HG03521 (cell line): Measurements from ENCODE around the gene CRACR2B.

Experiments
- ATAC-seq: cut with Tn5 transposase; IDR thresholded peaks from one replicate; pipeline ENCODE4 v1.9.1; 2021; ENCODE audit warnings: mild to moderate bottlenecking, moderate library complexity; ENCODE audit not compliant: unreplicated experiment

Gene CRACR2B

DNA sequence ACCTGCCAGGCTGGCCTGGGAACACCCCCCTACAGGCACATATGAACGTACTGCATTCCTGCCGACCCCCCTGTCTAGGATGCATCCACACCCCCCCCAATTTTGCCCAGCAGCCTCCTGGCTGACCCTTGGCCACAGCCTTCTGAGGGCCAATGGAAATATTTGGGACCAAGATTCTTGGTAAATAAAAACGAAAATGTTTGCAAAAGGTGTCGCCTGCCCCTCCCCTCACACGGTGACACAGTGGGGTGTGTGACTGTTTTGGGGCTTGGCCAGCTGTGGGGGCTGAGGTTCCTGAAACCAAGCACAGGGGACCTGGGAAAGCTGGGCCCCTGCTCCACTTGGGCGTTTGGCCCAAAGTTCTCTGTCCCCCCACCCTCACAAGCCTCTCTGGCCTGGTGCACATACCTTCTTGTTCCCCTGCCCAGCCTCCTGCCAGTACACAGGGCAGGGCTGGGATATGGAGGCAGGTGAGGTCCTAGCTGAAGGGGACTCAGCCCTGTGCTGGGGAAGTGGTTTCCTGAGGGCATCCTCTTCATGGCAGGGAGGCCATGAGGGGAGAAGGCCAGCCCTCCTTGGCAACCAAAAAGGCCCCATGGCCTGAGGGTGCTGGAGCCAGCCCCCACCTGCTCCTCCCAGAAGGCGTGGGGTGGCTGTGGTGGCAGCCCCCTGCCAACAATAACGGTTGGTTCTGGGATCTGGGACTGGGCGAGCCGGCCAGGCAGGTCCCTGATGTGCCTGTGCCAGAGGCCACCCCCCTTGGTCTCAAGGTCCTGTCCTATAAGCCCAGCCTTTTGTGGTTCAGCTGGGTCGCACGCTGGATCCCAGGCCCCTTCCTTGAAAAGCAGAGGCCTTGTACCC, 2.1 kb upstream of the CRACR2B start:
- ATAC-seq = no peak

DNA sequence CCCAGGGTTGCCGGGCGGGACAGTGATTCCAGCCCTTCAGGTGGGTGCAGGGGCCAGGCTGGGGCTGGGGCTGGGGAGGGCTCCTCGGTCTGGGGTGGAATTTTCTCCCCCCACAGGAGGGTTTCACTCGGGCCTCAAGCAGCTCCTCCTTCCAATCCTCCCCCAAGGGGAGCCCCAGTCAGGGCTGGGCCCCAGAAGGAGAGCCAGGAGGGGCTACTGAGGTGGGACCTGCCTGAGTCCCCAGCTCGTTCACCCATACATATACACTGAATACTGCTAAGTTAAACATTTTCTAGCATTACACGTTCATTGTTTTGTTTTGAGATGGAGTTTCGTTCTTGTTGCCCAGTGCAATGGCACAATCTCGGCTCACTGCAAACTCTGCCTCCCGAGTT, 1.5 kb upstream of the CRACR2B start:
- no peak for ATAC-seq

DNA sequence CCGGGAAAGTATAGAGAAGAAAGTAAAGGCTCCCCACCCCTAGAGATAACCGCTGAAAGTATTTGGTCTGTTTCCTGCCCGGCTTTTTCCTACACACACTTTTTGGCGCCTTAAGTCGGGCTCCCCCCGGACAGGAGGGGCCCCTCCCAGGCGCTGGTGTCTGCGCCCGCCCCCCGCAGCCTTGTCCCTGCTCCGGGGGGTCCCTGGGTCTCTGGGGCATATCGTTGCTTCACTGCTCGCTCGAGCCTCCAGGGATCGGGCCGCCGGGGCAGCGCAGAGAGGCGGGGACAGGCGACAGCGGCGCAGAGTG, 928 bp upstream of the CRACR2B start:
- no peak for ATAC-seq

DNA sequence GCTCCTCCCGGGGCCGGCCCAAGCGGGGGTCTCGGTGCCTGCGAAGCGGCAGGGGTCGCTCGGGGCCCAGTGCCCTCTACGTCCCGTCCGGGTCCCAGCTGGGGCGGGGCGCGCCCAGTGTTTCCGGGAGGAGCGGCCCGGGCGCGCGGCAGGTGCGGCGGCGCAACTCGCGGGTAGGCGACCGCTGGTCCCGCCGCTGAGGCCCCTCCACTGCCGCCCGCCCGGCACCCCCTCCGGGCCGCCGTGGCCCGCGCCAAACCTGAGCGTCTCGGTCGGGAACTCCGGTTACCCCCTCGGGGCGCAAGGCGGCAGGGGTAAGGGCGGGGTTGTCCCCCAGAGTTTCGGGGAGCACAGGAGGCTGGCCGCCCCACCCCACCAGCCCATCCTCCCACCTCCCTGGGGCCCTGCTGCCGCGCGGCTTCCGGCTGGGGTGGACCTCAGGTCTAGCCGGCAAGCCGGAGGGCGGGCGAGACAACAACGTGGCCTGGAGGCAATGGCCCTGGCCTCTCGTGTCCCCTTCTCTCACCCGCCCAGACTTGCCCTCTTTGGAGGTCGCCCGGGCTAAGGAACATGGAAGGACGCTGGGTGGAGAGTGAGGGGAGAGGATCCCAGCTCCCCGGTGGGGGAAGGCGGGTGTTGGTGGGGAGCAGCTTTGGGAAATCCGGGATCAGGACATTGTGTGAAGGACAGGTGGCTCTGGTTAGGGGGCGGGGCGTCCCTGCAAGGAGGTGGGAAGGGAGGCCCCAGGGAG, 398 bp upstream of the CRACR2B start:
- no peak for ATAC-seq

DNA sequence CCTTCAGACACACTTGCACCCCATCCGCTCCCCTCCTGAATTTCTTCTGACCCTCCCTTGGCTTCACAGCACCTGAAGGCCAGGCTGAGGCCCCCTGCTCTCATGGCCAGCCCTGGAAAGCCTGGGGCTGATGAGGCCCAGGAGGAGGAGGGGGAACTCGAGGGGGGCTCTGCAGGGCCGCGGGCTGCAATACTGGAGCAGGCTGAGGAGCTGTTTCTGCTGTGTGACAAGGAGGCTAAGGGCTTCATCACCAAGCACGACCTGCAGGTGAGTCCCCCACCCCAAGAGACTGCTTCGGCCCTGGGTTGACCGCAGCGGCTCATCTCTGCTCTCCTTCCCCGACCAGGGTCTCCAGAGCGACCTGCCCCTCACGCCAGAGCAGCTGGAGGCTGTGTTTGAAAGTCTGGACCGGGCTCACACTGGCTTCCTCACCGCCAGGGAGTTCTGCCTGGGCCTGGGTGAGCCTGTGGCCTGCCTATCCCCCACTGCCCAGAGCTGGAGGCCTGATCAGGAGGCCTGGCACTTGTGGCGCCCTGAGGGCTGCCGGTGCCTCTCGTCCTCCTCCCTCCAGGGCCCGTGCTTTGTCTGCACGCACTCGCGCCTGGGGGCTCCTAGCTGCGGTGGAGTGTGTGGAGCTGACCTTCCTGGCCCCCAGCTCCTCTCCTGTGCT, 922 bp downstream of the CRACR2B start:
- ATAC-seq = no peak

GRCh38 chr11:829176-829846, 1.6 kb downstream of the CRACR2B start:
- ATAC-seq = no peak

DNA sequence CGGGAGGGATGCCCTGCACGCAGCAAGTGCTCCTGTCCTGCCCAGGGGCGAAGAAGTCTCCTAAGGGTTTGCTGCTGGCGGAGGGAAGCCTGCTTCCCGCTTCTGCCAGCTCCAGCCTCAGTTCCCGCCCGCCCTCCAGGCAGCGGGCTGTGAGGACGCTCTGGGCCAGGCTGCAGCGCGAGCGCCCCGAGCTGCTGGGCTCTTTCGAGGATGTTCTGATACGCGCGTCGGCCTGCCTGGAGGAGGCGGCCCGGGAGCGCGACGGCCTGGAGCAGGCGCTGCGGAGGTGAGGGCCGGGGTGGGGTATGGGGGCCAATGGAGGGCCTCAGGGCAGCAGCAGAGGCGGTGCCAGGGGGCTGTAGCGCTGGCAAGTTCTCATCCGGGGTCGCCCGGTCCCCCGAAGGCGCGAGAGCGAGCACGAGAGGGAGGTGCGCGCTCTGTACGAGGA, 2.2 kb downstream of the CRACR2B start:
- no peak for ATAC-seq

- peak; percentile 29 for ATAC-seq
These were observed 2.8 kb downstream of the CRACR2B start for GRCh38 chr11:830295-831117.

DNA sequence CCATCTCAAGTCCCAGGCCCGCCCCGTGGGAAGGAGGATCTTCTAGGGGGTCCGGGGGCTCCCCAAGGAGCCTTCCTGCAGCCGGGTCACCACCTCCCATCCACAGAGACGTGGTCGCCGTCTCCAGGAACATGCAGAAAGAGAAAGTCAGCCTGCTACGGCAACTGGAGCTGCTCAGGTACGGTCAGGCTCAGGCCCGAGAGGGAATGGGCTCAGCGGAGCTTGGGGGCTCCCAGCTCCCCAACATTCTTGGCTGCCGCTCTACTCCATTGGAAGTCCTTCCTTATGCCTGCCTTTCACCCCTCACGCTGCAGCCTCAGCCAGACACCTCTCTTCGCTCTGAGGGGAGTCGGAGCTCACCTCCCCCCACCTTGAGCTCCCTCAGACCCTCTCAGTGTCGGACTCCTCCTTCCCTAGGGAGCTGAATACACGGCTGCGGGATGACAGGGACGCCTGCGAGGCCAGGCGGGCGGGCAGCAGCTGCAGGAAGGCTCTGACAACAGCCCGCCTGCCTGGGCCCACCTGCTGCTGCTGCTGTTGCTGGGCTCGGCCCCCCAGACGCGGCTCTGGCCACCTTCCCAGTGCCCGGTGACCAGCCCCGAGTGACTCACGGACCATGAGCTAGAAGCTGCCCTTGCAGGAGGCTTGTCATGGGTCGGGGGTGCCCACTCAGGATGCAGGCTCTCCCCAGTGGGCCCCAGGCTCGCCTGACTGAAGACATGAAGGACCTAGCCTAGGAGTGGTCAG, 3.6 kb downstream of the CRACR2B start:
- ATAC-seq = no peak

DNA sequence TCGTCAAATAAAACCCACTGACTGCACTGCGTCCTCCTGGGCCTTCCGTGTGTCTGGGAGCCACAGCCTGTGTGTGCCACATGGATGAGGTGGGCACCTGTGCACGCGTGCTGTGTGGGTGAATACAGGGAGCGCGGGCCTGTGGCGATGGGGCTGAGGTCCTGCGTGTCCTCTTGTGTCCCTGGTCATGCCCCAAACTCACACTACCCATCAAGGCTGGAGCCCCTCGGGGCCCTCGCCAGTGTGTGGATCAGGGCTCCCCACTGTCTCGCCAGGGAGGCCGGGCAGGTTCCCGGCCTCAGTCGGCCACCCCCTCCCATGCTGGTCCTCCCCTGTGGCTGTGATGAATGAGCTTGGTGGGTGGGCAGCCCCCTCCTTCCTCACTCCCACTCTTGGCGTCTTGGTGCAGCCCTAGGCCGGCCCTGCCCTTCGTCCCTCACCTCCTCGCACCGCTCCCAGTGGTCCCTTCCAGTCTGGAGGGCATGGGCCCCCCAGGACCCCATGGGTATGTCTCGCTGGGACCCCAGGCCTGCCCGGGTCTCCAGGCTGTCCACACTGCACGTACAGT, 4.3 kb downstream of the CRACR2B start:
- no peak for ATAC-seq

- no peak for ATAC-seq
These were observed 4.9 kb downstream of the CRACR2B start, which contains the start of gene CD151 for GRCh38 chr11:832529-833113. CD151 (plus strand) TSS chr11:832952; CDS start chr11:836070, 3,118 bp downstream.

- no peak for ATAC-seq
These were observed 5.5 kb downstream of the CRACR2B start for GRCh38 chr11:833114-833791.

DNA sequence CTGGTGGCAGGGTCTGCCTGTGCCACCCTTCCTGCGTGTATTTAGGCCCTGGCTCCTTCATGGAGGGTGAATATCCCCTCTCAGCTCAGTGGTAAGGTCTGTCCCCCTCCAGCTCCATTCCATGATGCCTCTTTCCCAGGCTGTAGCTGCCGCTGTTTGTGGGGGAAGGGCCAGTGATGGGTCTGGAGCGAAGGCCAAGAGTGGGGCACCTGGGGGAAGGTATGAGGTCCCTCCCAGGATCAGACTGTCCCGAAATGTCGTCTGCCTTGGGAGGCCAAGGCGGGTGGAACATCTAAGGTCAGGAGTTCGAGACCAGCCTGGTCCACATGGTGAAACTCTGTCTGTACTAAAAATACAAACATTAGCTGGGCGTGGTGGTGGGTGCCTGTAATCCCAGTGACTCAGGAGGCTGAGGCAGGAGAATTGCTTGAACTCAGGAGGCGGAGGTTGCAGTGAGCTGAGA, 6.2 kb downstream of the CRACR2B start:
- ATAC-seq = no peak

DNA sequence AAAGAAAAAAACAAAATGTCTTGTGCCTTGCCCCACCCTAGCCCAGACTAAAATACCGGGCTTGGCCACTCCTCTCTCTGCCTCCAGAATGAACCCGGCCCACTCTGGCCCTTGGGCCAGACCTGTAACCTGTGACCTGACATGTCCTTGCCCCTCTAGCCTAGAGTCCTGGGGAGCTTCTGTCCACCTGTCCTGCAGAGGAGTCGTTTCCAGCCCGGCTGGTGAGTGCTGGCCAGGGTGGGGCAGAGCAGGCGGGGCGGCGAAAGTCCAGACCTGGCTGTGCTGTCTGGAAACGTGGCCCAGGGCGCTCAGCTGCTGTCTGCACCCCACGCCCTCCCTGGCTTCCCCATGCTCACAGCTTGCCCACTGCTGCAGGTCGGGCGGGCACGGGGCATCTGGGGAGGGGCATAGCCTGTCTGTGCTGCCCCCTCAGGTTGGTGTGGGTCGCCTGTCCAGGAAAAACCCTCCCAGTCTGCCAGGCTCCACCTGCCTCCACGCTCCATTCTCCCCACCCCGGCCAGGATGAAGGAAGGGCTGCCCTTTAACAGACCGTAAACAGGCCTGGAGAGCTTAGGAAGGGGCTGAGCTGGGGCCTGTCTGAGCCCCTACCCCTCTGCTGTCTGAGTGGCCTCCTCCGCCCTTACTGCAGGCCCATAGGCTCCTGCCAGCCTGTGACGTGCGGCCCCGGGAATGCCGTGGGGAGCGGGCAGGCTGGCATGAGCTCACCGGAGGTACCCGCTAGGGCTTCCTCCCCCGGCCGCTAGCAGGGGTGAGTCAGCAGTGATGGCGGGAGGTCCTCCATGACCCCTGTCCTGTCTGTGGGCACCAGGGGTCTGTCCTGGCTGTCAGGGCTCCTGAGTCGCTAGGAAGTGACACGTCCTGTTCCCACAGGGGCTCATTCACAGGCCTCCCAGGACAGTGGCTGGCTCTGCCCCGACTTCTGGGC, 6.9 kb downstream of the CRACR2B start:
- no peak for ATAC-seq

GRCh38 chr11:836274-836673, 8.6 kb downstream of the CRACR2B start:
- no peak for ATAC-seq

GRCh38 chr11:836700-837099, 9.0 kb downstream of the CRACR2B start:
- ATAC-seq = no peak
